PFSK-1 (cell line): ENCODE results near the gene HINT3. TPM values are rescaled to one million over a fixed set of nuclear protein-coding genes. Genes with fewer than 3 reads are reported as not detected.
A peak's percentile ranks its signal among the peaks of the same experiment; 100 is the strongest.

ENCODE experiments used
- FOXP2 ChIP-seq: optimal IDR thresholded peaks from 2 replicates; pipeline ENCODE3; 2011; ENCODE audit warnings: borderline replicate concordance, control low read depth, inconsistent platforms; ENCODE audit not compliant: insufficient read depth; ENCODE audit errors: extremely low read length, extremely low read depth
- POLR2AphosphoS5 ChIP-seq: IDR thresholded peaks from 2 replicates; pipeline ENCODE4 v1.6.1; 2012; ENCODE audit warnings: low read depth, mild to moderate bottlenecking, control low read depth, low read length, moderate library complexity
- REST ChIP-seq, 2 experiments: IDR thresholded peaks; 2 replicates each; pipeline versions ENCODE4 v1.6.1 to v1.8.0; 2011 to 2012; ENCODE audit warnings: low read depth in 2 of 2, low read length in 2 of 2, control low read depth in 1 of 2, inconsistent platforms in 1 of 2, mild to moderate bottlenecking in 1 of 2, moderate library complexity in 1 of 2; ENCODE audit not compliant: insufficient read depth in 1 of 2
- SIN3A ChIP-seq: IDR thresholded peaks from 2 replicates; pipeline ENCODE4 v1.6.1; 2012; ENCODE audit warnings: mild to moderate bottlenecking, low read length, moderate library complexity, borderline replicate concordance; ENCODE audit not compliant: insufficient read depth
- TAF1 ChIP-seq: IDR thresholded peaks from 2 replicates; pipeline ENCODE4 v1.6.1; 2012; ENCODE audit warnings: low read length, control low read depth, borderline replicate concordance; ENCODE audit not compliant: insufficient read depth
- polyA plus RNA-seq: library from polyadenylated mRNA; unstranded; fragments of >200 nt; gene quantifications from one replicate; pipeline ENCODE4 v1.2.1, GENCODE V29; 2012; ENCODE audit warnings: low read depth, missing spikeins; ENCODE audit not compliant: insufficient read length

The HINT3 gene
- polyA plus RNA-seq = 15.2 TPM

GRCh38 chr6:125956506-125957390 is at the start of gene HINT3:
Gene HINT3, plus strand, starts transcription at chr6:125956770. Its CDS starts 208 bp downstream, at chr6:125956978.
- TF ChIP-seq POLR2AphosphoS5 (peak; percentile 94), FOXP2 (peak; percentile 98), SIN3A (peak; percentile 93; the same call in 1 of the 2 replicates), TAF1 (peak; percentile 94), REST (IDR thresholded peaks at IDR 0.05; ENCODE audit: insufficient read depth in 1 of 2, low read depth in 2 of 2, low read length in 2 of 2) (0 out of 4 replicates have a peak, but pooled peaks have one; percentile 47 to 58)

DNA sequence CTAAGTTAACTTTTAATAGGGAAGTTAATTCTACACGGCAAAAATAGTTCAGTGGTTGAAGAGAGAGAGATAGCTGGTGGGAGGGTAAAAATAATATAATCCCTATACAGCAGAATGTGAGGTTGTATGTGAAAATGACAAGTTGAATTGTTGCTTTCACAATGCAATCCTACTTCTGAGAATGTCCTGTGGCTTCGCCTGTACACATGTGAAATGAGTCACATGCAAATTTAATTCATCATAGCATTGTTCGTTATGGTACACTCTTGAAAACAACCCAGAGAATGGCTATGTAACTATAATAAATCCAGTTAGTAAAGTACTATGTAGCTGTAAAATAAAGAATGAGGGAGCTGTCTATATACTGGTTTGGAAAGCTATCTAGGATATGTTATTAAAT is 46.0 kb upstream of the HINT3 start:
- TF ChIP-seq TAF1 (no peak), SIN3A (no peak)

DNA sequence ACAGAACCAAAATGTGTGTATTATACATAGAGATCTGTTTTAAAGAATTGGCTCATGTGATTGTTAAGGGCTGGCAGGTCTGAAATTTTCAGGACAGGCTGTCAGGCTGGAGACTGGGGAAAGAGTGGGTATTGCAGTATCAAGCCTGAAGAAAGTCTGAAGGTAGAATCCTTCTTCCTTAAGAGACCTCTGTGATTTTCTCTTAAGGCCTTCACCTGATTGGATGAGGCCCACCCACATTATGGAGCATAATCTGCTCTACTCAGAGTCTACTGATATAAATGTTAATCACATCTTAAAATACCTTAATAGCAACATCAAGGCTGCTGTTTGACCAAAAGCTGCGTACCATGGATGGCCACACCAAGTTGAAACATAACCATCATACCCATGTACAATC is 43.4 kb upstream of the HINT3 start:
- no peak for TF ChIP-seq REST (IDR thresholded peaks at IDR 0.05; ENCODE audit: insufficient read depth in 1 of 2, low read depth in 2 of 2, low read length in 2 of 2)
- no peak for TF ChIP-seq POLR2AphosphoS5
- TF ChIP-seq SIN3A = no peak
- TF ChIP-seq FOXP2 = no peak
- TF ChIP-seq TAF1 = no peak

DNA sequence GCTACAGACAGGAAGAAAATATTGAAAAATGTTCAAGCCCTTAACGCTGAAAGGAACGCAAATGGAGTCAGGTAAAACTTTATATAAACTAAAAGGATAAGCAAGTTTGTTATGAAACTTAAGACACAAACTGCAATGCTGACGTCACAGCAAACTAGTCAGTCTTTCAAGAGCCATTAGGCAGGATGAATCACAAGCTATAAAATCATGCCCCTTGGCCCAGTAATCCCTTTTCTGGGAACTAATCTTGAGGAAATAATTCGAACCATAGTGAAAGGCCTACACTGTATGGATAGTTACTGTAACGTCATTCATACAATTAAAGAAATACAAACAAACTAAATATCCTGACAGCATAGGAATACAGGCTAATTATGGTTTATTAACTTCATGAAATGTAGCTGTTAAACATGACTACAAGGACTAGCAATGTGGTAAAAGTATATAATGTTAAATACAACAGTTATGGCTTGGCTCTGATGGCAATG is 42.7 kb upstream of the HINT3 start:
- no peak for TF ChIP-seq SIN3A
- no peak for TF ChIP-seq POLR2AphosphoS5
- no peak for TF ChIP-seq REST (IDR thresholded peaks at IDR 0.05; ENCODE audit: insufficient read depth in 1 of 2, low read depth in 2 of 2, low read length in 2 of 2)
- TF ChIP-seq TAF1 = no peak
- no peak for TF ChIP-seq FOXP2

- TF ChIP-seq REST (IDR thresholded peaks at IDR 0.05; ENCODE audit: insufficient read depth in 1 of 2, low read depth in 2 of 2, low read length in 2 of 2) (no peak), SIN3A (no peak), FOXP2 (no peak), TAF1 (no peak), POLR2AphosphoS5 (no peak)
Observed at GRCh38 chr6:125918230-125918629, 38.3 kb upstream of the HINT3 start.
